GM12878 (cell line): Measurements from ENCODE around the gene AVL9. TPM values are rescaled to one million over a fixed set of nuclear protein-coding genes. Genes with fewer than 3 reads are reported as not detected.

Source experiments
- CEBPB ChIP-seq, 2 experiments: fragments of 150-350 bp in 1 of 2; IDR thresholded peaks; 2 replicates each; pipeline ENCODE4 v1.6.1; 2012 to 2014; ENCODE audit warnings: low read depth in 2 of 2, low read length in 2 of 2, borderline replicate concordance in 1 of 2, inconsistent platforms in 1 of 2
- CREM ChIP-seq: IDR thresholded peaks from 2 replicates; pipeline ENCODE4 v1.6.1; 2014; ENCODE audit warnings: antibody characterized with exemption, low read depth
- EGR1 ChIP-seq, 2 experiments: IDR thresholded peaks; 1 replicate in 1 of 2; 2 replicates in 1 of 2; pipeline ENCODE4 v1.6.1; 2011 to 2012; ENCODE audit warnings: low read depth in 2 of 2, low read length in 2 of 2, borderline replicate concordance in 1 of 2, mild to moderate bottlenecking in 1 of 2, moderate library complexity in 1 of 2
- HDAC2 ChIP-seq: fragments of 200-600 bp; sonication (generic); IDR thresholded peaks from 2 replicates; pipeline ENCODE4 v1.6.1; 2017
- HDAC6 ChIP-seq: fragments of 200-600 bp; sonication (generic); IDR thresholded peaks from one replicate; pipeline ENCODE4 v1.8.0; 2017; ENCODE audit warnings: antibody characterized with exemption; ENCODE audit not compliant: unreplicated experiment
- KDM1A ChIP-seq: fragments of 200-600 bp; sonication (generic); IDR thresholded peaks from 2 replicates; pipeline ENCODE4 v1.6.1; 2016; ENCODE audit warnings: borderline replicate concordance
- MTA2 ChIP-seq: fragments of 450-650 bp; IDR thresholded peaks from 2 replicates; pipeline ENCODE4 v1.6.1; 2016; ENCODE audit warnings: low read depth, mild to moderate bottlenecking, moderate library complexity
- MTA3 ChIP-seq: IDR thresholded peaks from 2 replicates; pipeline ENCODE4 v1.6.1; 2012; ENCODE audit warnings: low read length, inconsistent platforms, borderline replicate concordance
- NBN ChIP-seq: fragments of 450-650 bp; IDR thresholded peaks from 2 replicates; pipeline ENCODE4 v1.6.1; 2016
- POLR2AphosphoS2 ChIP-seq: IDR thresholded peaks from 2 replicates; pipeline ENCODE4 v1.6.1; 2011; ENCODE audit warnings: low read depth, mild to moderate bottlenecking, low read length, improper control_type of control experiment, moderate library complexity
- SPI1 ChIP-seq: IDR thresholded peaks from 2 replicates; pipeline ENCODE4 v1.6.1; 2011; ENCODE audit warnings: low read depth, mild to moderate bottlenecking, low read length, moderate library complexity, borderline replicate concordance; ENCODE audit not compliant: insufficient read depth
- YY1 ChIP-seq: IDR thresholded peaks from 2 replicates; pipeline ENCODE4 v1.6.1; 2011; ENCODE audit warnings: low read depth, mild to moderate bottlenecking, low read length
- ZZZ3 ChIP-seq: IDR thresholded peaks from 2 replicates; pipeline ENCODE4 v1.6.1; 2011; ENCODE audit warnings: low read depth; ENCODE audit not compliant: control insufficient read depth, insufficient read length
- polyA plus RNA-seq, 11 experiments: library from polyadenylated mRNA; depleted of rRNA in 4 of 11; unstranded in 6 of 11; stranded (reverse) in 5 of 11; fragments of >200 nt; fragmentation: Nextera tagmentation in 4 of 11; fragmentation: Illumina TruSeq in 1 of 11; extraction: Ambion mirVana in 4 of 11; extraction: Trizol in 1 of 11; gene quantifications; 1 replicate in 1 of 11; 2 replicates in 10 of 11; pipeline versions ENCODE4 v1.2.1 to v1.2.3, GENCODE V29; 2011 to 2016; ENCODE audit warnings: inconsistent platforms in 2 of 11, missing spikeins in 2 of 11, low read depth in 1 of 11
- total RNA-seq, 4 experiments: library from RNA; depleted of rRNA in 3 of 4; stranded (reverse); fragments of >200 nt in 3 of 4; fragmentation: Illumina TruSeq in 1 of 4; extraction: Trizol in 1 of 4; gene quantifications; 2 replicates each; pipeline versions ENCODE4 v1.2.1 to v1.2.3, GENCODE V29; 2013 to 2021
- TF ChIP-seq, protein P1 (sequence below): IDR thresholded peaks from 2 replicates; pipeline ENCODE4 v1.6.1; 2011; ENCODE audit warnings: mild to moderate bottlenecking, low read depth, low read length, moderate library complexity; ENCODE audit not compliant: insufficient replicate concordance
- TF ChIP-seq, protein P2 (sequence below): IDR thresholded peaks from 2 replicates; pipeline ENCODE4 v1.6.1; 2012; ENCODE audit warnings: mild to moderate bottlenecking, low read depth, low read length
- TF ChIP-seq, protein P3 (sequence below), 3 experiments: IDR thresholded peaks in 2 of 3; conservative IDR thresholded peaks in 1 of 3; 2 replicates each; pipeline ENCODE4 v1.5.1; 2011; ENCODE audit warnings: low read depth in 3 of 3, low read length in 3 of 3, mild to moderate bottlenecking in 3 of 3, control low read depth in 2 of 3, moderate library complexity in 2 of 3, inconsistent platforms in 1 of 3, mixed read lengths in 1 of 3; ENCODE audit not compliant: control insufficient read depth in 2 of 3, insufficient read depth in 1 of 3; ENCODE audit errors: extremely low read depth in 1 of 3
- TF ChIP-seq, protein P4 (sequence below): fragments of 450-650 bp; IDR thresholded peaks from 2 replicates; pipeline ENCODE4 v1.6.1; 2016; ENCODE audit warnings: mild to moderate bottlenecking
- TF ChIP-seq, protein P5 (sequence below): fragments of 450-650 bp; formaldehyde crosslinking; IDR thresholded peaks from 2 replicates; pipeline ENCODE4 v1.5.0; 2022; ENCODE audit warnings: mild to moderate bottlenecking, missing genetic modification characterization

The AVL9 gene
- total and polyA plus RNA-seq, 10 of the 15 experiments (the other 5 are each of a cell fraction or from before 2014, with no cell fraction given), result 4.5 to 41.6 (median 20.1) TPM

DNA sequence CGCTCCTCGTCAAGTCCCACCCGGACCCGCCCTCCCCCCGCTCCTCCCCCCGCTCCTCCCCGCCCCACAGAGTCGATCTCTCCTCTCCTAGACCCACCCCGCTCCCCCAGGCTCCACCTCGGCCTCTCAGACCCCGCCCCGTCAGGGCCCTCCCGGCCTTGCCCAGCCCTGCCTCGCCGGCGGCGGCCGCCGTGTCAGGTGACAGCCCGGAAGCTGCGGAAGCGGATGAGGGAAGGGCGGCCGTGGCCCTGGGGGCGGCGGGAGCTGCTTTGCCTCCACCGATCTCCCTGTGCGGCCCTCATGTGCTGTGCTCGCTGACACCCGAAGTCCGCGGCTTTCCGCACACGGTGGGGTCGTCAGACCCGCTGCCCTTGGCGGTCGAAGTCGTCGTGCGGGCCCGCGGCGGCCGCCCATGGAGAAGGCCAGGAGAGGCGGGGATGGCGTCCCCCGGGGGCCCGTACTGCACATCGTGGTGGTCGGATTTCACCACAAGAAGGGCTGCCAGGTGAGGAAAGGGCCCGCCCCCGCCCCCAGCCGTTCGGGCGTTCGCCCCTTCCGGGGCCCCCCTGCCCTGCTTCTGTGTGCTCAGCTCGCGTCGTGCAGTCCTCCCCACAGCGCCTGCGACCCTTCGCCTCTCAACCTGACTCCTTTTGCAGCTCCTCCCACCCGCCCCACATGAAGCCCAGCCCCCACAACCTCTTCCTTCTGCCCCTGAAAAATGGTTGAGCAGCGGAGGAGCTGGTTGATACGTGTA lies at the start of gene AVL9 (continued):
- TF ChIP-seq, protein P1, sequence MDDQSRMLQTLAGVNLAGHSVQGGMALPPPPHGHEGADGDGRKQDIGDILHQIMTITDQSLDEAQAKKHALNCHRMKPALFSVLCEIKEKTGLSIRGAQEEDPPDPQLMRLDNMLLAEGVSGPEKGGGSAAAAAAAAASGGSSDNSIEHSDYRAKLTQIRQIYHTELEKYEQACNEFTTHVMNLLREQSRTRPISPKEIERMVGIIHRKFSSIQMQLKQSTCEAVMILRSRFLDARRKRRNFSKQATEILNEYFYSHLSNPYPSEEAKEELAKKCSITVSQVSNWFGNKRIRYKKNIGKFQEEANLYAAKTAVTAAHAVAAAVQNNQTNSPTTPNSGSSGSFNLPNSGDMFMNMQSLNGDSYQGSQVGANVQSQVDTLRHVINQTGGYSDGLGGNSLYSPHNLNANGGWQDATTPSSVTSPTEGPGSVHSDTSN, result peak; percentile 66
- TF ChIP-seq KDM1A (no peak), CEBPB (IDR thresholded peaks at IDR 0.05; ENCODE audit: borderline replicate concordance in 1 of 2, low read depth in 2 of 2, low read length in 2 of 2) (no peak), EGR1 (IDR thresholded peaks at IDR 0.05; ENCODE audit: borderline replicate concordance in 1 of 2, low read depth in 2 of 2, low read length in 2 of 2) (peak in 1 of 2 experiments; percentile 50; a peak in 1 of 3 replicates), POLR2AphosphoS2 (peak; percentile 87), HDAC6 (no peak), ZZZ3 (no peak), MTA3 (no peak), NBN (peak; percentile 52), HDAC2 (no peak), YY1 (peak; percentile 44), MTA2 (no peak), SPI1 (peak; percentile 23; the same call in 1 of the 2 replicates), CREM (no peak)
- TF ChIP-seq, protein P2, sequence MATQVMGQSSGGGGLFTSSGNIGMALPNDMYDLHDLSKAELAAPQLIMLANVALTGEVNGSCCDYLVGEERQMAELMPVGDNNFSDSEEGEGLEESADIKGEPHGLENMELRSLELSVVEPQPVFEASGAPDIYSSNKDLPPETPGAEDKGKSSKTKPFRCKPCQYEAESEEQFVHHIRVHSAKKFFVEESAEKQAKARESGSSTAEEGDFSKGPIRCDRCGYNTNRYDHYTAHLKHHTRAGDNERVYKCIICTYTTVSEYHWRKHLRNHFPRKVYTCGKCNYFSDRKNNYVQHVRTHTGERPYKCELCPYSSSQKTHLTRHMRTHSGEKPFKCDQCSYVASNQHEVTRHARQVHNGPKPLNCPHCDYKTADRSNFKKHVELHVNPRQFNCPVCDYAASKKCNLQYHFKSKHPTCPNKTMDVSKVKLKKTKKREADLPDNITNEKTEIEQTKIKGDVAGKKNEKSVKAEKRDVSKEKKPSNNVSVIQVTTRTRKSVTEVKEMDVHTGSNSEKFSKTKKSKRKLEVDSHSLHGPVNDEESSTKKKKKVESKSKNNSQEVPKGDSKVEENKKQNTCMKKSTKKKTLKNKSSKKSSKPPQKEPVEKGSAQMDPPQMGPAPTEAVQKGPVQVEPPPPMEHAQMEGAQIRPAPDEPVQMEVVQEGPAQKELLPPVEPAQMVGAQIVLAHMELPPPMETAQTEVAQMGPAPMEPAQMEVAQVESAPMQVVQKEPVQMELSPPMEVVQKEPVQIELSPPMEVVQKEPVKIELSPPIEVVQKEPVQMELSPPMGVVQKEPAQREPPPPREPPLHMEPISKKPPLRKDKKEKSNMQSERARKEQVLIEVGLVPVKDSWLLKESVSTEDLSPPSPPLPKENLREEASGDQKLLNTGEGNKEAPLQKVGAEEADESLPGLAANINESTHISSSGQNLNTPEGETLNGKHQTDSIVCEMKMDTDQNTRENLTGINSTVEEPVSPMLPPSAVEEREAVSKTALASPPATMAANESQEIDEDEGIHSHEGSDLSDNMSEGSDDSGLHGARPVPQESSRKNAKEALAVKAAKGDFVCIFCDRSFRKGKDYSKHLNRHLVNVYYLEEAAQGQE, result no peak
- TF ChIP-seq, protein P3, sequence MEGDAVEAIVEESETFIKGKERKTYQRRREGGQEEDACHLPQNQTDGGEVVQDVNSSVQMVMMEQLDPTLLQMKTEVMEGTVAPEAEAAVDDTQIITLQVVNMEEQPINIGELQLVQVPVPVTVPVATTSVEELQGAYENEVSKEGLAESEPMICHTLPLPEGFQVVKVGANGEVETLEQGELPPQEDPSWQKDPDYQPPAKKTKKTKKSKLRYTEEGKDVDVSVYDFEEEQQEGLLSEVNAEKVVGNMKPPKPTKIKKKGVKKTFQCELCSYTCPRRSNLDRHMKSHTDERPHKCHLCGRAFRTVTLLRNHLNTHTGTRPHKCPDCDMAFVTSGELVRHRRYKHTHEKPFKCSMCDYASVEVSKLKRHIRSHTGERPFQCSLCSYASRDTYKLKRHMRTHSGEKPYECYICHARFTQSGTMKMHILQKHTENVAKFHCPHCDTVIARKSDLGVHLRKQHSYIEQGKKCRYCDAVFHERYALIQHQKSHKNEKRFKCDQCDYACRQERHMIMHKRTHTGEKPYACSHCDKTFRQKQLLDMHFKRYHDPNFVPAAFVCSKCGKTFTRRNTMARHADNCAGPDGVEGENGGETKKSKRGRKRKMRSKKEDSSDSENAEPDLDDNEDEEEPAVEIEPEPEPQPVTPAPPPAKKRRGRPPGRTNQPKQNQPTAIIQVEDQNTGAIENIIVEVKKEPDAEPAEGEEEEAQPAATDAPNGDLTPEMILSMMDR (IDR thresholded peaks at IDR 0.05 in 2 of 3, conservative IDR thresholded peaks at IDR 0.05 in 1 of 3; ENCODE audit: control insufficient read depth in 2 of 3, extremely low read depth in 1 of 3, insufficient read depth in 1 of 3, low read depth in 3 of 3, low read length in 3 of 3), result no peak
- TF ChIP-seq, protein P4, sequence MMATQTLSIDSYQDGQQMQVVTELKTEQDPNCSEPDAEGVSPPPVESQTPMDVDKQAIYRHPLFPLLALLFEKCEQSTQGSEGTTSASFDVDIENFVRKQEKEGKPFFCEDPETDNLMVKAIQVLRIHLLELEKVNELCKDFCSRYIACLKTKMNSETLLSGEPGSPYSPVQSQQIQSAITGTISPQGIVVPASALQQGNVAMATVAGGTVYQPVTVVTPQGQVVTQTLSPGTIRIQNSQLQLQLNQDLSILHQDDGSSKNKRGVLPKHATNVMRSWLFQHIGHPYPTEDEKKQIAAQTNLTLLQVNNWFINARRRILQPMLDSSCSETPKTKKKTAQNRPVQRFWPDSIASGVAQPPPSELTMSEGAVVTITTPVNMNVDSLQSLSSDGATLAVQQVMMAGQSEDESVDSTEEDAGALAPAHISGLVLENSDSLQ, result peak; percentile 75
- TF ChIP-seq, protein P5, sequence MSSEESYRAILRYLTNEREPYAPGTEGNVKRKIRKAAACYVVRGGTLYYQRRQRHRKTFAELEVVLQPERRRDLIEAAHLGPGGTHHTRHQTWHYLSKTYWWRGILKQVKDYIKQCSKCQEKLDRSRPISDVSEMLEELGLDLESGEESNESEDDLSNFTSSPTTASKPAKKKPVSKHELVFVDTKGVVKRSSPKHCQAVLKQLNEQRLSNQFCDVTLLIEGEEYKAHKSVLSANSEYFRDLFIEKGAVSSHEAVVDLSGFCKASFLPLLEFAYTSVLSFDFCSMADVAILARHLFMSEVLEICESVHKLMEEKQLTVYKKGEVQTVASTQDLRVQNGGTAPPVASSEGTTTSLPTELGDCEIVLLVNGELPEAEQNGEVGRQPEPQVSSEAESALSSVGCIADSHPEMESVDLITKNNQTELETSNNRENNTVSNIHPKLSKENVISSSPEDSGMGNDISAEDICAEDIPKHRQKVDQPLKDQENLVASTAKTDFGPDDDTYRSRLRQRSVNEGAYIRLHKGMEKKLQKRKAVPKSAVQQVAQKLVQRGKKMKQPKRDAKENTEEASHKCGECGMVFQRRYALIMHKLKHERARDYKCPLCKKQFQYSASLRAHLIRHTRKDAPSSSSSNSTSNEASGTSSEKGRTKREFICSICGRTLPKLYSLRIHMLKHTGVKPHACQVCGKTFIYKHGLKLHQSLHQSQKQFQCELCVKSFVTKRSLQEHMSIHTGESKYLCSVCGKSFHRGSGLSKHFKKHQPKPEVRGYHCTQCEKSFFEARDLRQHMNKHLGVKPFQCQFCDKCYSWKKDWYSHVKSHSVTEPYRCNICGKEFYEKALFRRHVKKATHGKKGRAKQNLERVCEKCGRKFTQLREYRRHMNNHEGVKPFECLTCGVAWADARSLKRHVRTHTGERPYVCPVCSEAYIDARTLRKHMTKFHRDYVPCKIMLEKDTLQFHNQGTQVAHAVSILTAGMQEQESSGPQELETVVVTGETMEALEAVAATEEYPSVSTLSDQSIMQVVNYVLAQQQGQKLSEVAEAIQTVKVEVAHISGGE, result no peak
